Neural cell (in vitro differentiated cells): Measurements from ENCODE around the gene THG1L. TPM values are rescaled to one million over a fixed set of nuclear protein-coding genes. Genes with fewer than 3 reads are reported as not detected.

Source experiments
- H2AFZ ChIP-seq: fragments of 200-600, 300-800 bp; sonication (generic), shearing (Covaris generic); 2 replicates; pipeline ENCODE4 v1.6.0; 2014; ENCODE audit warnings: low read depth, mild to moderate bottlenecking, antibody characterized with exemption, low read length, moderate library complexity
- H3F3A ChIP-seq: fragments of 200-600 bp; shearing (Covaris generic); 2 replicates; pipeline ENCODE4 v1.6.1; 2016; ENCODE audit warnings: mild to moderate bottlenecking, moderate library complexity, mixed read lengths, antibody characterized with exemption, low read length; ENCODE audit not compliant: insufficient read depth, poor library complexity, severe bottlenecking
- H3K27ac ChIP-seq: fragments of 200-600, 300-800 bp; sonication (generic), shearing (Covaris generic); 2 replicates; pipeline ENCODE4 v1.5.1; 2014; ENCODE audit warnings: mild to moderate bottlenecking, low read length, moderate library complexity
- H3K27me3 ChIP-seq: fragments of 300-800, 200-600 bp; sonication (generic), shearing (Covaris generic); 2 replicates; pipeline ENCODE4 v1.6.0; 2014; ENCODE audit warnings: mild to moderate bottlenecking, low read depth, low read length, moderate library complexity; ENCODE audit not compliant: insufficient read depth
- H3K36me3 ChIP-seq: fragments of 300-800, 200-600 bp; sonication (generic), shearing (Covaris generic); 2 replicates; pipeline ENCODE4 v1.5.1; 2014; ENCODE audit warnings: mild to moderate bottlenecking, antibody characterized with exemption, low read length, moderate library complexity; ENCODE audit not compliant: insufficient read depth
- H3K4me2 ChIP-seq: fragments of 300-800, 200-600 bp; sonication (generic), shearing (Covaris generic); 2 replicates; pipeline ENCODE4 v1.6.0; 2014; ENCODE audit warnings: mild to moderate bottlenecking, low read length
- H3K4me3 ChIP-seq: fragments of 300-800, 200-600 bp; sonication (generic), shearing (Covaris generic); 2 replicates; pipeline ENCODE4 v1.5.1; 2014; ENCODE audit warnings: mild to moderate bottlenecking, low read length, moderate library complexity
- H3K79me2 ChIP-seq: fragments of 200-600 bp; shearing (Covaris generic); replicated peaks from 2 replicates; pipeline ENCODE4 v1.6.0; 2014; ENCODE audit warnings: mild to moderate bottlenecking, low read length, moderate library complexity; ENCODE audit not compliant: insufficient read depth
- H3K9ac ChIP-seq: fragments of 300-800, 200-600 bp; sonication (generic), shearing (Covaris generic); 2 replicates; pipeline ENCODE4 v1.6.1; 2016; ENCODE audit warnings: mild to moderate bottlenecking, low read length, mixed read lengths
- H3K9me2 ChIP-seq: fragments of 200-600 bp; shearing (Covaris generic); 2 replicates; pipeline ENCODE4 v1.6.1; 2016; ENCODE audit warnings: mild to moderate bottlenecking, low read length, mixed read lengths; ENCODE audit not compliant: insufficient read depth
- H3K9me3 ChIP-seq: fragments of 200-600, 300-800 bp; sonication (generic), shearing (Covaris generic); 2 replicates; pipeline ENCODE4 v1.6.1; 2016; ENCODE audit warnings: mild to moderate bottlenecking, mixed run types, low read length, moderate library complexity, mixed read lengths
- H4K20me1 ChIP-seq: fragments of 200-600 bp; shearing (Covaris generic); 2 replicates; pipeline ENCODE4 v1.6.1; 2016; ENCODE audit warnings: mild to moderate bottlenecking, mixed run types; ENCODE audit not compliant: insufficient read depth
- CTCF ChIP-seq: fragments of 450-650 bp; IDR thresholded peaks from 2 replicates; pipeline ENCODE4 v1.5.1; 2014; ENCODE audit warnings: antibody characterized with exemption, mild to moderate bottlenecking, moderate library complexity; ENCODE audit not compliant: poor library complexity, severe bottlenecking
- EP300 ChIP-seq: fragments of 450-650 bp; conservative IDR thresholded peaks from 2 replicates; pipeline ENCODE4 v1.6.1; 2014; ENCODE audit warnings: antibody characterized with exemption, mild to moderate bottlenecking, moderate library complexity; ENCODE audit not compliant: poor library complexity, severe bottlenecking
- EZH2 ChIP-seq: fragments of 200-600, 300-800 bp; shearing (Covaris generic), sonication (generic); IDR thresholded peaks from 2 replicates; pipeline ENCODE4 v1.6.1; 2014; ENCODE audit warnings: antibody characterized with exemption, low read length, borderline replicate concordance, mild to moderate bottlenecking; ENCODE audit not compliant: insufficient read depth, poor library complexity, severe bottlenecking
- MXI1 ChIP-seq: fragments of 450-650 bp; conservative IDR thresholded peaks from 2 replicates; pipeline ENCODE4 v1.6.1; 2014; ENCODE audit warnings: antibody characterized with exemption, mild to moderate bottlenecking; ENCODE audit not compliant: poor library complexity, severe bottlenecking
- POLR2AphosphoS5 ChIP-seq: IDR thresholded peaks from 2 replicates; pipeline ENCODE4 v1.6.1; 2012
- RAD21 ChIP-seq: fragments of 450-650 bp; conservative IDR thresholded peaks from 2 replicates; pipeline ENCODE4 v1.6.1; 2014; ENCODE audit warnings: antibody characterized with exemption, mild to moderate bottlenecking, moderate library complexity
- REST ChIP-seq: IDR thresholded peaks from 2 replicates; pipeline ENCODE4 v1.6.1; 2012; ENCODE audit warnings: borderline replicate concordance
- SMC3 ChIP-seq: fragments of 450-650 bp; conservative IDR thresholded peaks from 2 replicates; pipeline ENCODE4 v1.6.1; 2014; ENCODE audit warnings: antibody characterized with exemption, mild to moderate bottlenecking, moderate library complexity; ENCODE audit not compliant: poor library complexity
- TAF1 ChIP-seq: IDR thresholded peaks from 2 replicates; pipeline ENCODE4 v1.6.1; 2012; ENCODE audit warnings: low read depth
- polyA plus RNA-seq: library from polyadenylated mRNA; depleted of rRNA; stranded (reverse); fragments of >200 nt; gene quantifications from 2 replicates; pipeline ENCODE4 v1.2.3, GENCODE V29; 2014
- small RNA-seq, 3 experiments: library from RNA; depleted of rRNA; stranded (forward); fragments of <200 nt; gene quantifications; one replicate each; pipeline ENCODE3, GENCODE V24; 2012

The THG1L gene
- polyA plus RNA-seq, 1 donor from 2014 or later: 11.9 TPM

- Histone ChIP-seq H3K36me3 (no peaks in the 10 kb centered on the region), H3K79me2 (no peaks in the 10 kb centered on the region), H3K9ac (no peak overlapping the region), H4K20me1 (no peaks in the 10 kb centered on the region), H3F3A (no peaks in the 10 kb centered on the region), H3K4me3 (no peak overlapping the region), H2AFZ (no peak overlapping the region), H3K4me2 (no peak overlapping the region), H3K27ac (no peak overlapping the region), H3K9me3 (no peaks in the 10 kb centered on the region), H3K27me3 (no peaks in the 10 kb centered on the region), H3K9me2 (no peaks in the 10 kb centered on the region)
- TF ChIP-seq MXI1: no peak
- TF ChIP-seq POLR2AphosphoS5: no peak
- TF ChIP-seq RAD21: no peak
- TF ChIP-seq TAF1: no peak
Measured at GRCh38 chr5:157779221-157779620, 48.0 kb downstream of the THG1L start.

GRCh38 chr5:157785801-157786200, 54.6 kb downstream of the THG1L start:
- H3K27ac ChIP-seq: no peak overlapping the region
- H3K27me3 ChIP-seq: no peaks in the 10 kb centered on the region
- no peaks in the 10 kb centered on the region for H3F3A ChIP-seq
- H3K36me3 ChIP-seq: peaks cover 7% of the 10 kb centered on the region
- TF ChIP-seq REST (no peak), RAD21 (no peak), TAF1 (no peak), MXI1 (no peak), POLR2AphosphoS5 (no peak), SMC3 (no peak), EP300 (no peak), EZH2 (no peak), CTCF (no peak)
- no peaks in the 10 kb centered on the region for H3K9me3 ChIP-seq
- H3K9me2 ChIP-seq: no peaks in the 10 kb centered on the region
- peaks cover 3% of the 10 kb centered on the region for H4K20me1 ChIP-seq
- no peak overlapping the region for H3K4me3 ChIP-seq
- H3K79me2 ChIP-seq: no peaks in the 10 kb centered on the region
- no peak overlapping the region for H3K4me2 ChIP-seq
- H2AFZ ChIP-seq: no peak overlapping the region
- H3K9ac ChIP-seq: no peak overlapping the region

Small RNAs within 50 kb of the gene (small RNA-seq; reads per million reads assigned to genes)
- gene AC026407.1: 0 reads per million in 3 experiments

Other genes with a start within 250 kb of the THG1L start
- gene ADAM19, start 155.6 kb upstream of the THG1L start, polyA plus RNA-seq: 9.9 and 14.0 TPM in 2 replicates
- not detected in 2 replicates for gene SOX30, start 79.0 kb upstream of the THG1L start, polyA plus RNA-seq
- not detected in 2 replicates for gene C5orf52, start 59.9 kb upstream of the THG1L start, polyA plus RNA-seq
- gene LSM11, start 12.3 kb downstream of the THG1L start, polyA plus RNA-seq: 26.4 and 30.6 TPM in 2 replicates
- 47.3 and 51.5 TPM in 2 replicates for gene CLINT1, start 127.7 kb downstream of the THG1L start, polyA plus RNA-seq